ENCODE results near the gene CYP27A1. TPM values are rescaled to one million over a fixed set of nuclear protein-coding genes. Genes with fewer than 3 reads are reported as not detected.
"Not testable (repeated sequence)": the region's sequence is repeated elsewhere in the genome, so short reads cannot be mapped to it uniquely, and the experiment has no call there.

Gene CYP27A1
- total and polyA plus RNA-seq, 9 of the 15 experiments (the other 6 are each of a cell fraction or from before 2014, with no cell fraction given) = 0.20 TPM; not detected in 8

DNA sequence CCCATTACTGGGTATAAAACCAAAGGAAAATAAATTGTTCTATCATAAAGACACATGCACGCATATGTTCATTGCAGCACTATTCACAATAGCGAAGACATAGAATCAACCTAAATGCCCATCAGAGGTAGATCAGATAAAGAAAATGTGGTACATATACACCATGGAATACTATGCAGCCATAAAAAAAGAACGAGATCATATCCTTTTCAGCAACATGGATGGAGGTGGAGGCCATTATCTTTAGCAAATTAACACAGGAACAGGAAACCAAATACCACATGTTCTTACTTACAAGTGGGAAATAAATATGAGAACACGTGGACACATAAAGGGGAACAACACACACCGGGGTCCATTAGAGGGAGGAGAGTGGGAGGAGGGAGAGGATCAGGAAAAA, 62.4 kb downstream of the CYP27A1 start:
- H3K79me2 ChIP-seq (ENCODE audit: control insufficient read depth, insufficient read depth, low read length); H3K27me3 ChIP-seq (ENCODE audit: control insufficient read depth in 2 of 2, insufficient read depth in 2 of 2, low read length in 2 of 2); H3K9me3 ChIP-seq (replicated peaks; ENCODE audit: control insufficient read depth, insufficient read depth, low read depth, low read length); BruUV-seq (replicated peaks); H3K4me3 ChIP-seq; intact Hi-C loops (cut with micrococcal nuclease); H3K36me3 ChIP-seq (ENCODE audit: control insufficient read depth, insufficient read depth, low read length); CTCF ChIA-PET (ENCODE audit: low intra/inter-chr PET ratio); H3K4me1 ChIP-seq (replicated peaks in 1 of 2; ENCODE audit: control insufficient read depth in 2 of 2, insufficient read depth in 2 of 2, low read length in 2 of 2); H3K4me2 ChIP-seq (ENCODE audit: insufficient read depth, low read length); H3K9me1 ChIP-seq (ENCODE audit: control insufficient read depth, insufficient read depth, low read length); H3K27ac ChIP-seq (ENCODE audit: extremely low read depth, low read depth, low read length); H2AFZ ChIP-seq (ENCODE audit: low read depth, low read length); H3K9ac ChIP-seq (ENCODE audit: insufficient read depth in 1 of 2, low read depth in 2 of 2, low read length in 2 of 2); FAIRE-seq; POLR2A ChIA-PET; DNase-seq (ENCODE audit: extremely low read depth in 1 of 4, low spot score in 3 of 4); ATAC-seq; H4K20me1 ChIP-seq (replicated peaks; ENCODE audit: control insufficient read depth, insufficient read depth, low read length): not testable (repeated sequence)
- peak; percentile 74 for TF ChIP-seq ZNF146 (CRISPR knock-in tag; IDR thresholded peaks at IDR 0.05; ENCODE audit: unreplicated experiment)
- WGBS (ENCODE audit: insufficient coverage, low coverage, missing lambda C conversion rate) = 9% methylated on average over 5 of the region's 5 CpGs
- in situ Hi-C loops (cut with MboI) = loop anchor here (10.0 kb wide), 1 partner anchor 120 kb away; no protein-coding TSS in a partner anchor

GRCh38 chr2:218846963-218847362, 65.0 kb downstream of the CYP27A1 start:
- intact Hi-C loops (cut with micrococcal nuclease) (loop anchor here (2.0 to 5.0 kb wide), 5 partner anchors 118 to 680 kb away; partner anchors contain the start of genes BCS1L, CXCR1, TTLL4 and ZNF142), in situ Hi-C loops (cut with MboI) (loop anchor here (10.0 kb wide), 1 partner anchor 122 kb away; no protein-coding TSS in a partner anchor)
- not testable (repeated sequence) for DNase-seq (ENCODE audit: extremely low read depth in 1 of 4, low spot score in 3 of 4); H3K27ac ChIP-seq (ENCODE audit: extremely low read depth, low read depth, low read length); BruUV-seq (replicated peaks); H3K4me3 ChIP-seq; H3K4me2 ChIP-seq (ENCODE audit: insufficient read depth, low read length); H3K27me3 ChIP-seq (ENCODE audit: control insufficient read depth in 2 of 2, insufficient read depth in 2 of 2, low read length in 2 of 2); H3K9me3 ChIP-seq (replicated peaks; ENCODE audit: control insufficient read depth, insufficient read depth, low read depth, low read length); H3K9ac ChIP-seq (ENCODE audit: insufficient read depth in 1 of 2, low read depth in 2 of 2, low read length in 2 of 2); H4K20me1 ChIP-seq (replicated peaks; ENCODE audit: control insufficient read depth, insufficient read depth, low read length); FAIRE-seq; H3K9me1 ChIP-seq (ENCODE audit: control insufficient read depth, insufficient read depth, low read length); H3K4me1 ChIP-seq (replicated peaks in 1 of 2; ENCODE audit: control insufficient read depth in 2 of 2, insufficient read depth in 2 of 2, low read length in 2 of 2); H3K36me3 ChIP-seq (ENCODE audit: control insufficient read depth, insufficient read depth, low read length); H2AFZ ChIP-seq (ENCODE audit: low read depth, low read length); ATAC-seq; H3K79me2 ChIP-seq (ENCODE audit: control insufficient read depth, insufficient read depth, low read length)
- POLR2A ChIA-PET = interaction anchor here (0.6 to 1.0 kb wide), 4 partner anchors 120 to 195 kb away, joined by 3 to 4 read pairs (median 3); no protein-coding TSS in a partner anchor
- 8% methylated on average over 2 of the region's 18 CpGs for WGBS (ENCODE audit: insufficient coverage, low coverage, missing lambda C conversion rate)
- CTCF ChIA-PET (ENCODE audit: low intra/inter-chr PET ratio) = interaction anchor here (0.5 to 2.2 kb wide), 7 partner anchors 120 to 678 kb away, joined by 3 to 32 read pairs (median 9); partner anchors contain the start of genes BCS1L, TTLL4 and ZNF142

All from K562 (cell line).